Thoracic aorta (tissue), 2 donors: ENCODE data around the gene ITPR3. TPM values are rescaled to one million over a fixed set of nuclear protein-coding genes. Genes with fewer than 3 reads are reported as not detected.
"Not testable (repeated sequence)": the region's sequence is repeated elsewhere in the genome, so short reads cannot be mapped to it uniquely, and the experiment has no call there.

ENCODE experiments used
- ATAC-seq: fragments of 150-250 bp; one replicate; pipeline ENCODE4 v1.8.0; 2017; ENCODE audit warnings: low read depth; ENCODE audit not compliant: insufficient number of reproducible peaks, low FRiP score
- DNase-seq: peaks from one replicate; pipeline ENCODE4 v3.0.0-alpha.2; 2020; ENCODE audit warnings: low spot score
- H3K27ac ChIP-seq, 2 donors: fragments of 200-600 bp; sonication (generic); 1 replicate in 1 of 2; 2 replicates in 1 of 2; pipeline ENCODE4 v1.5.1; 2016; ENCODE audit warnings: mild to moderate bottlenecking in 2 of 2, moderate library complexity in 2 of 2
- H3K27me3 ChIP-seq: fragments of 200-600 bp; sonication (generic); replicated peaks from 2 replicates; pipeline ENCODE4 v1.6.0; 2016; ENCODE audit warnings: mild to moderate bottlenecking; ENCODE audit not compliant: insufficient read depth
- H3K36me3 ChIP-seq: fragments of 200-600 bp; sonication (generic); one replicate; pipeline ENCODE4 v1.5.1; 2016
- H3K4me1 ChIP-seq, 2 donors: fragments of 200-600 bp; sonication (generic); 1 replicate in 1 of 2; 2 replicates in 1 of 2; pipeline versions ENCODE4 v1.5.1 to v1.6.0; 2016; ENCODE audit warnings: low read depth in 2 of 2, mild to moderate bottlenecking in 1 of 2; ENCODE audit not compliant: control insufficient read depth in 1 of 2
- H3K4me3 ChIP-seq: fragments of 200-600 bp; sonication (generic); 2 replicates; pipeline ENCODE4 v1.5.1; 2016; ENCODE audit warnings: mild to moderate bottlenecking
- H3K9me3 ChIP-seq: fragments of 200-600 bp; sonication (generic); 2 replicates; pipeline ENCODE4 v1.5.1; 2016
- CTCF ChIP-seq: fragments of 200-600 bp; sonication (generic); IDR thresholded peaks from one replicate; pipeline ENCODE4 v1.5.1; 2019; ENCODE audit warnings: antibody characterized with exemption
- total RNA-seq, 2 donors: library from RNA; depleted of rRNA; stranded (reverse); fragments of >200 nt; gene quantifications; one replicate each; pipeline versions ENCODE4 v1.1.0 to v1.2.3, GENCODE V29; 2016

ITPR3 gene
- total RNA-seq, 2 donors from 2014 or later, result 15.2 to 21.2 TPM

DNA sequence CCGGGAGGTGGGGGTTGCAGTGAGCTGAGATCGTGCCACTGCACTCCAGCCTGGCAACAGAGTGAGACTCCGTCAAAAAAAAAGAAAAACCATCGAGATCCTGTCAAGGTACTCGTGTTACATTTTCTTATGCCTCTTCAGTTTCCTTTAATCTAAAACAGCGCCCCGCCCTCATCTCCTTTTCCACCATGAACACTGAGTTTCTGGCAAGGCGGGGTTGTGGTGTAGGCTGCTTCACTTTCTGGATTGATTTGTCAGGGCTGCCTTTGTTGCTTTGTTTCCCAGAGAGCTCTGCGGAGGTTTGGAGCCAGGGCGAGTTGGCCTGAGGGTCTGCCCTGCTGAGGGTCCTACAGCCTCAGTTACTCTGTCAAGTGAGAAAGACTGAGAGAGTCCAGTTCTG is 8.9 kb downstream of the ITPR3 start:
- Histone ChIP-seq H3K27ac (no peak overlapping the region), H3K9me3 (no peaks in the 10 kb centered on the region), H3K4me1 (peaks cover 9 to 21% of the 10 kb centered on the region in 2 donors), H3K4me3 (no peak overlapping the region), H3K27me3 (no peaks in the 10 kb centered on the region), H3K36me3 (no peaks in the 10 kb centered on the region)
- DNase-seq, result no peak
- ATAC-seq, result no peak
- no peak for TF ChIP-seq CTCF

GRCh38 chr6:33631521-33631920 is 10.4 kb downstream of the ITPR3 start:
- not testable (repeated sequence) for H3K27me3 ChIP-seq, H3K36me3 ChIP-seq, H3K27ac ChIP-seq, H3K4me3 ChIP-seq, ATAC-seq, H3K9me3 ChIP-seq, DNase-seq
- peaks cover 9 to 21% of the 10 kb centered on the region in 2 donors for H3K4me1 ChIP-seq

- Histone ChIP-seq H3K27me3 (no peaks in the 10 kb centered on the region), H3K36me3 (no peaks in the 10 kb centered on the region), H3K4me1 (peaks cover 9 to 21% of the 10 kb centered on the region in 2 donors), H3K9me3 (no peaks in the 10 kb centered on the region), H3K27ac (no peak overlapping the region), H3K4me3 (no peak overlapping the region)
- ATAC-seq (no peak), DNase-seq (no peak)
- TF ChIP-seq CTCF, result no peak
Measured at GRCh38 chr6:33631971-33632557, 10.9 kb downstream of the ITPR3 start.

DNA sequence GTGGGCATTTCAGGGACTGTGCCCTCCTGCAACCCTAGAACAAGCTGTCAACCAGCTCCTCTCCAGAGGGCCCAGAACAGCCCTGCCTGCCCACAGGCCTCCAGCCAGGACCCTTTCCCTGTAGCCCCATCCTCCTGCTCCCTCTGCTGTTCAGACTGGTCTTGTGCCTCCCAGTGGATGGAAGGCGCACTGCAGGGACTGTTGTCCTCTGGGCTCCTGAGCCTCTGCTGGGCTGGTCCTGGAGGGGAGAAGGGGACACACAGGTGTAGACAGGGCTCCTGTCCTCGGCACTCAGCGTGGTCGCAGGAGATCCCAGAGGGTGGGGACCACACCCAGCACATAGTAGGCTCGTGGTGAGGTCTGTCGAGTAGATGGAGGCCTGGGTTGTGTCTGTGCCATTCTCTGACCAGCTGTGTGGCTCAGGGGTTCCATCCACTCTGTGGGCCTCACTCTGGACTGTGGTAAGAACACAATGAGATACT is 11.5 kb downstream of the ITPR3 start:
- no peak overlapping the region for H3K4me3 ChIP-seq
- no peaks in the 10 kb centered on the region for H3K36me3 ChIP-seq
- no peak for ATAC-seq
- TF ChIP-seq CTCF, result peak; percentile 33
- H3K27me3 ChIP-seq, result no peaks in the 10 kb centered on the region
- no peak for DNase-seq
- peaks cover 9 to 21% of the 10 kb centered on the region in 2 donors for H3K4me1 ChIP-seq
- H3K27ac ChIP-seq, result no peak overlapping the region
- H3K9me3 ChIP-seq, result no peaks in the 10 kb centered on the region

DNA sequence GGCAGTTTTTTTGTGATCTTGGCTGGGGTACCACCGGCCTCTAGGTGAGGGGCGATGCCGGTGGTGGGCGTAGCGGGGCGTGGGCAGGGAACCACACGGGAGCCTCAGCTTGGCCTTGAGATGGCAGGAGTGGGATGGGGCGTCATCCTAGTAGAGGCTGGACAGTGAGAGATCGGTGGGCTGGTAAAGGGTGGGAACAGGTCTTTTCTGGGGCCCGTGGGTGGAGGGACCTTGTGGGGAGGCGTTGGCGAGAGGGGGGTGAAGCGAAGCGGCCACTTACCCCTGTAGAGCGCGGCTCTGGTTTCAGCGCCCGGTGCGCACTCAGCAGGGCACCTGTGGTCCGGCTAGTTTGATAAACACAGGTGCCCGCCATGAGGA is 12.0 kb downstream of the ITPR3 start:
- DNase-seq (no peak), ATAC-seq (no peak)
- Histone ChIP-seq H3K9me3 (no peaks in the 10 kb centered on the region), H3K4me1 (peaks cover 9 to 21% of the 10 kb centered on the region in 2 donors), H3K27ac (no peak overlapping the region), H3K4me3 (peak overlapping the region; percentile 71), H3K27me3 (no peaks in the 10 kb centered on the region), H3K36me3 (no peaks in the 10 kb centered on the region)
- TF ChIP-seq CTCF, result no peak
